Adrenal gland (tissue), 12 donors: Measurements from ENCODE around the gene OAS1. TPM values are rescaled to one million over a fixed set of nuclear protein-coding genes. Genes with fewer than 3 reads are reported as not detected.
A peak's percentile ranks its signal among the peaks of the same experiment; 100 is the strongest.

Experiments
- DNase-seq, 7 donors: peaks; one replicate each; pipeline ENCODE4 v3.0.0-alpha.2; 2019 to 2020
- H3K27ac ChIP-seq, 5 donors: fragments of 200-600 bp; sonication (generic) in 4 of 5; 1 replicate in 3 of 5; 2 replicates in 2 of 5; pipeline versions ENCODE4 v1.5.1 to v1.8.0; 2016 to 2020; ENCODE audit warnings: mild to moderate bottlenecking in 1 of 5
- H3K27me3 ChIP-seq: fragments of 200-600 bp; 2 replicates; pipeline ENCODE4 v1.8.0; 2021
- H3K36me3 ChIP-seq, 2 donors: fragments of 200-600 bp; replicated peaks in 1 of 2; 1 replicate in 1 of 2; 2 replicates in 1 of 2; pipeline versions ENCODE4 v1.5.1 to v1.8.0; 2018 to 2022
- H3K4me1 ChIP-seq, 2 donors: fragments of 200-600 bp; replicated peaks in 1 of 2; 1 replicate in 1 of 2; 2 replicates in 1 of 2; pipeline versions ENCODE4 v1.5.1 to v1.8.0; 2018 to 2021
- H3K4me3 ChIP-seq, 4 donors: fragments of 200-600 bp; sonication (generic) in 3 of 4; one replicate each; pipeline ENCODE4 v1.5.1; 2016 to 2018
- H3K9me3 ChIP-seq, 3 donors: fragments of 200-600 bp; sonication (generic) in 1 of 3; replicated peaks in 1 of 3; 1 replicate in 2 of 3; 2 replicates in 1 of 3; pipeline versions ENCODE4 v1.5.1 to v1.8.0; 2016 to 2021
- POLR2A ChIP-seq, 2 donors: fragments of 450-650 bp; IDR thresholded peaks; one replicate each; pipeline ENCODE4 v1.6.1; 2017; ENCODE audit warnings: antibody characterized with exemption in 2 of 2, mild to moderate bottlenecking in 2 of 2, moderate library complexity in 1 of 2
- WGBS, 4 donors: extraction: QIAGEN DNeasy Blood & Tissue Kit in 2 of 4; methylation state at CpG; one replicate each; pipeline versions ENCODE4 v1.1.5 to v1.1.7; 2013 to 2017; 5-methylcytosine and 5-hydroxymethylcytosine counted together
- intact Hi-C, 2 donors: fragments of 100-400 bp; cut with DNase I; formaldehyde crosslinking; loops; one replicate each; pipeline versions ENCODE4 v1.14.1 to v1.15.0; 2022 to 2023
- polyA plus RNA-seq, 3 donors: library from polyadenylated mRNA; stranded (reverse); fragments of 200-250 nt in 2 of 3; fragments of 350-450 nt in 1 of 3; fragmentation: Illumina TruSeq in 1 of 3; extraction: RNeasy Lipid Tissue Mini Kit (QIAGEN cat#74804) in 1 of 3; gene quantifications; one replicate each; pipeline ENCODE4 v1.2.3, GENCODE V29; 2013 to 2014
- total RNA-seq, 9 donors: library from RNA; depleted of rRNA in 4 of 9; stranded (reverse); fragments of >200 nt in 4 of 9; fragments of 120-200 nt in 1 of 9; fragmentation: NEBNext Ultra II Directional in 1 of 9; extraction: Animal tissue kit (Norgen Biotek cat#: 25700) in 1 of 9; gene quantifications; one replicate each; pipeline versions ENCODE4 v1.1.0 to v1.2.4, GENCODE V29; 2013 to 2023
- TF ChIP-seq, protein P1 (sequence below), 6 experiments: fragments of 450-650 bp in 4 of 6; fragments of 200-600 bp in 2 of 6; sonication (generic) in 1 of 6; IDR thresholded peaks; 1 replicate in 5 of 6; 2 replicates in 1 of 6; pipeline versions ENCODE4 v1.5.1 to v1.8.0; 2016 to 2021; ENCODE audit warnings: antibody characterized with exemption in 6 of 6, mild to moderate bottlenecking in 2 of 6, moderate library complexity in 1 of 6
- donor health status: healthy with polysubstance abuse.
- donor health status: Bipolar disorder and iron deficiency.
- donor health status: DM: yes; HTN: yes; CAD: no.
- donor health status: DM: no; HTN: no; CAD: no.
- donor health status: DM: no; HTN: no; CAD: no.
- donor health status: DM: yes; HTN: yes; CAD: no.

OAS1 gene
- total and polyA plus RNA-seq, 12 donors, result 9.1 to 32.0 (median 18.3) TPM

DNA sequence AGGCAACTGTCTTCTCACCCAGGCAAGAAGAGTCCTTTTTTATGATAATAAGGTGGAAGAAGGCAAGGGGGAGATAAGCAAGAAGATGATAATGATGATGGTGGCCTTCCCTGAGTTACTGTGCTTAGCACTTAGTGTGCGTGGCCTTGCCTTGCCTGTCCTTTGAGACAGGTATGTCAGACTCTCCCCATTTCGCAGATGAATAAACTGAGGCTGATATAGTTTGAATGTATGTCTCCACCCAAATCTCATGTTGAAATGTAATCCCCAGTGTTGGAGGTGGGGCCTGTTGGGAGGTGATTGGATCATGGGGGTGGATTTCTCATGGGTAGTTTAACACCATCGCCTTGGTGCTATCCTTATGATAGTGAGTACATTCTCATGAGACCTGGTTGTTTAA is 23.0 kb downstream of the OAS1 start:
- Histone ChIP-seq H3K27me3 (no peaks in the 10 kb centered on the region), H3K27ac (no peak overlapping the region), H3K36me3 (no peaks in the 10 kb centered on the region), H3K4me1 (no peaks in the 10 kb centered on the region), H3K9me3 (no peaks in the 10 kb centered on the region), H3K4me3 (no peak overlapping the region)
- WGBS, 4 donors, result 90 to 97% (median 94%) methylated on average over 3 of the region's 3 CpGs
- intact Hi-C loops, result no loop called here
- no peak for DNase-seq
- TF ChIP-seq POLR2A (IDR thresholded peaks at IDR 0.05), result no peak
- TF ChIP-seq, protein P1, sequence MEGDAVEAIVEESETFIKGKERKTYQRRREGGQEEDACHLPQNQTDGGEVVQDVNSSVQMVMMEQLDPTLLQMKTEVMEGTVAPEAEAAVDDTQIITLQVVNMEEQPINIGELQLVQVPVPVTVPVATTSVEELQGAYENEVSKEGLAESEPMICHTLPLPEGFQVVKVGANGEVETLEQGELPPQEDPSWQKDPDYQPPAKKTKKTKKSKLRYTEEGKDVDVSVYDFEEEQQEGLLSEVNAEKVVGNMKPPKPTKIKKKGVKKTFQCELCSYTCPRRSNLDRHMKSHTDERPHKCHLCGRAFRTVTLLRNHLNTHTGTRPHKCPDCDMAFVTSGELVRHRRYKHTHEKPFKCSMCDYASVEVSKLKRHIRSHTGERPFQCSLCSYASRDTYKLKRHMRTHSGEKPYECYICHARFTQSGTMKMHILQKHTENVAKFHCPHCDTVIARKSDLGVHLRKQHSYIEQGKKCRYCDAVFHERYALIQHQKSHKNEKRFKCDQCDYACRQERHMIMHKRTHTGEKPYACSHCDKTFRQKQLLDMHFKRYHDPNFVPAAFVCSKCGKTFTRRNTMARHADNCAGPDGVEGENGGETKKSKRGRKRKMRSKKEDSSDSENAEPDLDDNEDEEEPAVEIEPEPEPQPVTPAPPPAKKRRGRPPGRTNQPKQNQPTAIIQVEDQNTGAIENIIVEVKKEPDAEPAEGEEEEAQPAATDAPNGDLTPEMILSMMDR (IDR thresholded peaks at IDR 0.05), result no peak

DNA sequence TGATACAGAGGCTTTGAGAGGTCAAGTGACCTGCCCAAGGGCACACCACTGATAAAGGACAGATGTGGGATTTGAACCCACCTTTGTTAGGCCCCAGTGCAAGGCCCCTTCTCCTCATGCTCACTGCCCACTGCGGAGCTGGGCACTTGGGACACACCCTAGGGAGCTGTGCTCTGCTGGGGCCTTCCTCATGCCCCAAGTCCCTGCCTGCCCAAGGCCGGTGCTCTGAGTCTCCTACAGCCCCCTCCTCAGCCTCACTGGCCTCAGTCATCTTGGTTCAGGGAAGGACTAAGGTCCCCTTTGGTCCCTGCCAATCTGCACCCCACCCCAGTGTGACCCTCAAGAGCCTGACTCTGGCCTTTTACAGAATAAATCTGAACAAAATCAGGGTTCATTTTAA is 23.6 kb downstream of the OAS1 start:
- Histone ChIP-seq H3K4me3 (no peak overlapping the region), H3K4me1 (no peaks in the 10 kb centered on the region), H3K9me3 (no peaks in the 10 kb centered on the region), H3K27ac (no peak overlapping the region), H3K27me3 (no peaks in the 10 kb centered on the region), H3K36me3 (no peaks in the 10 kb centered on the region)
- DNase-seq, result peak in 1 of 7 donors; percentile 27
- TF ChIP-seq POLR2A (IDR thresholded peaks at IDR 0.05), result no peak
- TF ChIP-seq, protein P1 (IDR thresholded peaks at IDR 0.05), result no peak
- WGBS, 4 donors, result 86 to 100% (median 90%) methylated on average over 1 to 2 of the region's 2 CpGs
- intact Hi-C loops, result no loop called here

DNA sequence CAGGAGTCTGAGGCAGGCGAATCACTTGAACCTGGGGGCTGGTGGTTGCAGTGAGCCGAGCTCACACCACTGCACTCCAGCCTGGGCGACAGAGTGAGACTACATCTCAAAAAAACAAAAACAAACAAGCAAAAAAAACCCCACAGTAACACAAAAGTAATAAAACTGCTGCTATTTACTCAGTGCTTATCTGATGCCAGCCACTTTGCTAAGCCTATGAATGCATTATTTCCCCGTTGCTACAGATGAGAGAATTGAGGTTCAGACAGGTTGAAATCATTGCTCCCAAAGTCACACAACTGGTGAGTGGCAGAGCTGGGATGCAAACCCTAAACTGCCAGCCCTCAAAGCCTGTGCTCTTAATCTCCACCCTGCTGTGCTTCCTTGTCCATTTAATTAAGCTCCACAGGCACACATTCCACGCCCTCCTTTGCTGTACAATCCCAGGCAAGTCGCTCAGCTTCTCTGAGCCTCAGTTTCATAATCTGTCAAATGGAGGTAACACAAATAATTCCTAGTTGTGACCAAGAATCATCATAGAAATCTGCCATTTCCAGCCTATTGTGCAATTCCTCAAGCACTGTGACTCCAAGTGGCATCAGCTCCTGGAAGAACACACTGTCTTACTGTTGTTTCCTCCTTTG is 25.8 kb downstream of the OAS1 start:
- Histone ChIP-seq H3K27ac (no peak overlapping the region), H3K9me3 (no peaks in the 10 kb centered on the region), H3K4me1 (no peaks in the 10 kb centered on the region), H3K27me3 (no peaks in the 10 kb centered on the region), H3K4me3 (no peak overlapping the region), H3K36me3 (no peaks in the 10 kb centered on the region)
- intact Hi-C loops, result no loop called here
- DNase-seq, result no peak
- WGBS, 4 donors, result 67 to 82% (median 74%) methylated on average over 6 of the region's 6 CpGs
- no peak for TF ChIP-seq POLR2A (IDR thresholded peaks at IDR 0.05)
- TF ChIP-seq, protein P1 (IDR thresholded peaks at IDR 0.05), result no peak

DNA sequence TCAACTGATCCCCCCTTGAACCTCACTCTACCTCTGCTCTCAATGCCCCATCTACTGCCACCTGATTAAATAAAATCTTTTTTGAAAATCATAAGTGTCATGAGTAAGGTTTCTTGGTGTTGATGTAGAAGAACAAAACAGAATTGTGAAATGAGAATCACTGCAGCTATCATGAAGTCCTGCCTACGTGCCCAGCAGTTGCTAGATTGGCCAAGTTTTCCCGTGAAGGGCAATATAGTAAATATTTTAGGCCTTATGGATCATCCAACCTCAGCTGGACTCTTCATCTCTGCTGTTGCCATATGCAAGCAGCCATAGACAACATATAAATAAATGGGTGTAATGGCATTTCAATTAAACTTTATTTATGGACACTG is 26.4 kb downstream of the OAS1 start:
- no peak overlapping the region for H3K4me3 ChIP-seq
- no peak overlapping the region for H3K27ac ChIP-seq
- no peaks in the 10 kb centered on the region for H3K4me1 ChIP-seq
- 78 to 90% (median 82%) methylated on average over 2 of the region's 2 CpGs for WGBS, 4 donors
- intact Hi-C loops, result no loop called here
- no peak for DNase-seq
- TF ChIP-seq POLR2A (IDR thresholded peaks at IDR 0.05), result no peak
- TF ChIP-seq, protein P1 (IDR thresholded peaks at IDR 0.05), result no peak
- no peaks in the 10 kb centered on the region for H3K36me3 ChIP-seq
- H3K27me3 ChIP-seq, result no peaks in the 10 kb centered on the region
- no peaks in the 10 kb centered on the region for H3K9me3 ChIP-seq
